HFFc6 (cell line): Measurements from ENCODE around the gene RAVER2. TPM values are rescaled to one million over a fixed set of nuclear protein-coding genes. Genes with fewer than 3 reads are reported as not detected.

Experiments
- DNase-seq: peaks from one replicate; pipeline ENCODE4 v3.0.0-alpha.2; 2018
- H3K27ac Mint-ChIP-seq: 2 replicates; pipeline ENCODE4 v1.8.0; 2020; ENCODE audit warnings: mild to moderate bottlenecking, mixed read lengths
- H3K27me3 Mint-ChIP-seq: 2 replicates; pipeline ENCODE4 v1.8.0; 2021; ENCODE audit warnings: mild to moderate bottlenecking, moderate library complexity, mixed read lengths; ENCODE audit not compliant: insufficient read depth
- H3K36me3 Mint-ChIP-seq: 2 replicates; pipeline ENCODE4 v1.8.0; 2021; ENCODE audit warnings: low read depth, mixed read lengths
- H3K4me1 Mint-ChIP-seq: 2 replicates; pipeline ENCODE4 v1.8.0; 2020; ENCODE audit warnings: low read depth, mixed read lengths
- H3K4me3 Mint-ChIP-seq: 2 replicates; pipeline ENCODE4 v1.8.0; 2020; ENCODE audit warnings: mild to moderate bottlenecking, moderate library complexity, mixed read lengths
- H3K9me3 Mint-ChIP-seq: 2 replicates; pipeline ENCODE4 v1.8.0; 2020; ENCODE audit warnings: mild to moderate bottlenecking, mixed read lengths
- CTCF ChIP-seq: fragments of 200-600 bp; sonication (generic); IDR thresholded peaks from 2 replicates; pipeline ENCODE4 v1.5.0; 2021; ENCODE audit warnings: antibody characterized with exemption, mild to moderate bottlenecking
- total RNA-seq, 6 experiments: library from RNA; stranded (reverse); fragmentation: NEBNext Ultra II Directional; extraction: Animal tissue kit (Norgen Biotek cat#: 25700); gene quantifications; 2 replicates in 1 of 6; 3 replicates in 5 of 6; pipeline ENCODE4 v1.2.3, GENCODE V29; 2021

Gene RAVER2
- total RNA-seq, 6 experiments from 2014 or later, result 1.8 to 2.8 (median 2.3) TPM

- H3K9me3 Mint-ChIP-seq, result no peaks in the 10 kb centered on the region
- H3K27ac Mint-ChIP-seq, result 0 out of 2 replicates have a peak overlapping the region, but pooled peaks have one; percentile 33
- peak overlapping the region; percentile 85 for H3K4me3 Mint-ChIP-seq
- no peak for TF ChIP-seq CTCF
- no peaks in the 10 kb centered on the region for H3K36me3 Mint-ChIP-seq
- peaks cover 7% of the 10 kb centered on the region for H3K4me1 Mint-ChIP-seq
- no peak for DNase-seq
- no peaks in the 10 kb centered on the region for H3K27me3 Mint-ChIP-seq
Observed at GRCh38 chr1:64745181-64745985, 508 bp downstream of the RAVER2 start.

DNA sequence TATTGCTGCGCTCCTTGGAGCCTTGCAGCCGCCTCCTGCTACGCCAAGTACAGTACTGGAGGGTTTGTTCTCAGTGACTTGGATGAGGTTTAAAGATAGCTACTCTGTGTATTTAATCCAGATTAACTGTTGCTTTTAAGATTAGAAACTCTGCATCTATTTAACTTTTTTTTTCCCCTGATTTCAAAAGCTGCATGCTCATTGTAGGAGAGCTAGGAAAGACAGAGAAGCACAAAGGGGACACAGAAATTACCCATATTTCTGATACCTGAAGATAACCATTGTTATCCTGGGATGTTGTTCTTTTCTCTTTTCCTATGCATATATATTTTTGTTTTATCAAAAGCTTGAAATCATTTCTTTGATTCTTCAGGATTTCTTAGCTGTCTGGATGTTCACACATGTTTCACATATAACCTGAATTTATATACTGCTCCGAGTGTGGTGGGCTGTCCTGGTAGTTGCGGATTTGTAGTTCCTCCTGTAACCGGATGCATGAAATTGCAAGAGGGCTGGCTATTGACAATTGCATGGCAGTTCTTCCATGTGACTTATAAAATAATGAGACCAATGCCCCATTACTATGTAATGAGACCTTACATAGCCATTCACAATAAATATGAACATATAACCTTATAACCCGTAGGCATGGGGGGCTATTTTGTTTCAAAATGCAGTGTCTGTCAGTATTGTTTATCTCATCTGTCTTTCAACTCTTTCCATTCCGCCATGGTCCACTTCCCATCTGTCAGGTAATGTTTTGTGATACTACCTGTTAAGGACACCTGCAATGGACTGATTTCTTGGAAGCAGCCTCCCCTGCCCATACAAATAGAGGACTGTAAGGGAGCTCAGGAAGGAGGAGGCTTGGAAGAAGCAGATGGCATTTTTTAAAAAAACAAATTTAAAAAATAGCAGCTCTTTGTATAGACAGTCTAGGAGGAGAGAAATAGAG lies 1.4 kb downstream of the RAVER2 start:
- TF ChIP-seq CTCF, result no peak
- Mint-ChIP-seq H3K36me3 (no peaks in the 10 kb centered on the region), H3K27ac (no peak overlapping the region), H3K27me3 (no peaks in the 10 kb centered on the region), H3K9me3 (no peaks in the 10 kb centered on the region), H3K4me1 (peaks cover 7% of the 10 kb centered on the region), H3K4me3 (peak overlapping the region; percentile 85)
- peak; percentile 4 for DNase-seq

GRCh38 chr1:64748222-64748621 lies 3.3 kb downstream of the RAVER2 start:
- DNase-seq, result no peak
- Mint-ChIP-seq H3K27ac (no peak overlapping the region), H3K4me3 (no peak overlapping the region), H3K27me3 (peaks cover 1% of the 10 kb centered on the region; the same call in 1 of the 2 replicates), H3K4me1 (peaks cover 7% of the 10 kb centered on the region), H3K36me3 (no peaks in the 10 kb centered on the region), H3K9me3 (no peaks in the 10 kb centered on the region)
- TF ChIP-seq CTCF, result no peak

- H3K9me3 Mint-ChIP-seq, result no peaks in the 10 kb centered on the region
- H3K4me1 Mint-ChIP-seq, result peaks cover 7% of the 10 kb centered on the region
- no peak for DNase-seq
- H3K27me3 Mint-ChIP-seq, result peaks cover 1% of the 10 kb centered on the region; the same call in 1 of the 2 replicates
- no peak for TF ChIP-seq CTCF
- no peaks in the 10 kb centered on the region for H3K36me3 Mint-ChIP-seq
- no peak overlapping the region for H3K4me3 Mint-ChIP-seq
- no peak overlapping the region for H3K27ac Mint-ChIP-seq
Observed at GRCh38 chr1:64748706-64749105, 3.8 kb downstream of the RAVER2 start.

DNA sequence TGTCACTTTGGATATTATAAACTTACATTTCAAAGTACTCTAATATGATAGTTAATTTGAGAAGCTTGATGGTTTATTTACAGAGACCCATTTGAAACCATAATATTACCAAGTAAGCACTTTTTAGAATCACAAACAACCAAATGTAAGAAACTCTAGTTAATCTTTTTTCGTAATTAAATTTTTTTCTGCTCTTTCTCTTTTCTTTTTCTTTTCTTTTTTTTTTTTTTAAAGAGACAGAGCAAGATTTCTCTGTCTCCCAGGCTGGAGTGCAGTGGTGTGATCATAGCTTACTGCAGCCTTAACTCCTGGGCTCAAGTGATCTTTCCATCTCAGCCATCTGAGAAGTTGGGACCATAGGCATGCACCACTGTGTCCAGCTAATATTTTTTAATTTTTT lies 5.2 kb downstream of the RAVER2 start:
- Mint-ChIP-seq H3K9me3 (no peaks in the 10 kb centered on the region), H3K27me3 (peaks cover 1% of the 10 kb centered on the region; the same call in 1 of the 2 replicates), H3K4me1 (no peaks in the 10 kb centered on the region), H3K27ac (no peak overlapping the region), H3K36me3 (no peaks in the 10 kb centered on the region), H3K4me3 (no peak overlapping the region)
- TF ChIP-seq CTCF, result no peak
- no peak for DNase-seq
